Gastroesophageal sphincter (tissue), 4 donors: ENCODE data around the gene IMPDH2. TPM values are rescaled to one million over a fixed set of nuclear protein-coding genes. Genes with fewer than 3 reads are reported as not detected.
A peak's percentile ranks its signal among the peaks of the same experiment; 100 is the strongest.

Experiments used
- ATAC-seq: fragments of 150-250 bp; one replicate; pipeline ENCODE4 v1.9.1; 2016; ENCODE audit warnings: mild to moderate bottlenecking, moderate library complexity
- H3K27ac ChIP-seq, 4 donors: fragments of 200-600 bp; sonication (generic) in 3 of 4; 1 replicate in 3 of 4; 2 replicates in 1 of 4; pipeline ENCODE4 v1.5.1; 2016 to 2019
- H3K27me3 ChIP-seq: fragments of 200-600 bp; sonication (generic); one replicate; pipeline ENCODE4 v1.5.1; 2019
- H3K36me3 ChIP-seq, 2 donors: fragments of 200-600 bp; sonication (generic); one replicate each; pipeline ENCODE4 v1.5.1; 2019; ENCODE audit warnings: control low read depth in 1 of 2
- H3K4me1 ChIP-seq, 3 donors: fragments of 200-600 bp; sonication (generic); 1 replicate in 2 of 3; 2 replicates in 1 of 3; pipeline ENCODE4 v1.5.1; 2016 to 2019; ENCODE audit warnings: control low read depth in 2 of 3
- H3K4me3 ChIP-seq, 2 donors: fragments of 200-600 bp; sonication (generic); one replicate each; pipeline ENCODE4 v1.5.1; 2019; ENCODE audit warnings: mild to moderate bottlenecking in 1 of 2, moderate library complexity in 1 of 2
- H3K9me3 ChIP-seq, 3 donors: fragments of 200-600 bp; sonication (generic); one replicate each; pipeline ENCODE4 v1.5.1; 2017 to 2019; ENCODE audit warnings: control low read depth in 2 of 3
- EP300 ChIP-seq: sonication (generic); formaldehyde crosslinking; IDR thresholded peaks from one replicate; pipeline ENCODE4 v1.6.1; 2017; ENCODE audit warnings: antibody characterized with exemption, mild to moderate bottlenecking
- POLR2A ChIP-seq, 2 donors: fragments of 450-650 bp; IDR thresholded peaks; one replicate each; pipeline ENCODE4 v1.6.1; 2017; ENCODE audit warnings: antibody characterized with exemption in 2 of 2, mild to moderate bottlenecking in 2 of 2, moderate library complexity in 1 of 2
- POLR2AphosphoS5 ChIP-seq: sonication (generic); formaldehyde crosslinking; IDR thresholded peaks from one replicate; pipeline ENCODE4 v1.6.1; 2017; ENCODE audit warnings: antibody characterized with exemption
- WGBS, 2 donors: methylation state at CpG; one replicate each; pipeline ENCODE4 v1.1.5; 2018; ENCODE audit warnings: low coverage in 1 of 2; 5-methylcytosine and 5-hydroxymethylcytosine counted together
- total RNA-seq, 4 donors: library from RNA; depleted of rRNA; stranded (reverse); fragments of >200 nt; gene quantifications; one replicate each; pipeline ENCODE4 v1.1.0, GENCODE V29; 2016
- TF ChIP-seq, protein P1 (sequence below), 4 experiments: fragments of 200-600 bp in 2 of 4; fragments of 450-650 bp in 2 of 4; sonication (generic) in 1 of 4; IDR thresholded peaks; one replicate each; pipeline ENCODE4 v1.5.1; 2017 to 2019; ENCODE audit warnings: antibody characterized with exemption in 4 of 4, mild to moderate bottlenecking in 2 of 4, moderate library complexity in 2 of 4

IMPDH2 gene
- total RNA-seq, 4 donors from 2014 or later: 89.8 to 179 (median 118) TPM

DNA sequence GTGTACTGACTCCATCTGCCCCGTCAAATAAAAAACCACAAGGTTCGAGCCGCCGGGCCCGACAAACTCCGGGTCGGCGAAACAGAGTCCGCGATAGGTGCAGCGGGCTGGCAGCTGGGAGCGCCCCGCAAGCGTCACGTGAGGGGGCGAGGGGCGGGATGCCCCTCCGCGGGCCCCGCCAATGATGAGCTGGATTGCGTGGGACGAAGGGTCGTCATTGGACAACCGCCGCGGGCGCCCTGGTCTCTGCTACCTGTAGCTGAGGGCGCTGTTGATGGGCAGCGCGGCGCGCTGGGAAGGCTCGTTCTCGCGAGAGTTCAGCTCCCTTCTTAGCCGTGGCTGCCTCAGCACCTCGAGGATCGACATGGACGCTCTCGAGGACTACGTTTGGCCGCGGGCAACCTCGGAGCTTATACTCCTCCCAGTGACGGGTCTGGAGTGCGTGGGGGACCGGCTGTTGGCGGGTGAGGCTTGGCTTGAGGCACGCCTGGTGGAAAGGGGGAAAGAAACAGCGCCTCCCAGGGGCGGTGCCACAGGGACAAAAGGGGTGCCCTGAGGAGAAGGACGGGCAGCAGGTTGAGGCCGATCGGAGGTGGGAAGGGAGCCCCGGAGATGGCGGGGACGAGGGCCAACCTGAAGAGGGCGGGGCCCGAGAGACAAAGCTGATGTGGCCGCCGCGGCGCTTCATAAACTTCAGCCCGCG lies 22.0 kb downstream of the IMPDH2 start, which contains the start of gene WDR6:
TSS of gene WDR6 (plus strand) at position 324 of the 703 bp plus-strand sequence. CDS start at position 365, 41 bp downstream.
- peak; percentile 70 to 73 for TF ChIP-seq POLR2A (IDR thresholded peaks at IDR 0.05)
- peak; percentile 88 for TF ChIP-seq POLR2AphosphoS5
- no peak for TF ChIP-seq EP300
- TF ChIP-seq, protein P1, sequence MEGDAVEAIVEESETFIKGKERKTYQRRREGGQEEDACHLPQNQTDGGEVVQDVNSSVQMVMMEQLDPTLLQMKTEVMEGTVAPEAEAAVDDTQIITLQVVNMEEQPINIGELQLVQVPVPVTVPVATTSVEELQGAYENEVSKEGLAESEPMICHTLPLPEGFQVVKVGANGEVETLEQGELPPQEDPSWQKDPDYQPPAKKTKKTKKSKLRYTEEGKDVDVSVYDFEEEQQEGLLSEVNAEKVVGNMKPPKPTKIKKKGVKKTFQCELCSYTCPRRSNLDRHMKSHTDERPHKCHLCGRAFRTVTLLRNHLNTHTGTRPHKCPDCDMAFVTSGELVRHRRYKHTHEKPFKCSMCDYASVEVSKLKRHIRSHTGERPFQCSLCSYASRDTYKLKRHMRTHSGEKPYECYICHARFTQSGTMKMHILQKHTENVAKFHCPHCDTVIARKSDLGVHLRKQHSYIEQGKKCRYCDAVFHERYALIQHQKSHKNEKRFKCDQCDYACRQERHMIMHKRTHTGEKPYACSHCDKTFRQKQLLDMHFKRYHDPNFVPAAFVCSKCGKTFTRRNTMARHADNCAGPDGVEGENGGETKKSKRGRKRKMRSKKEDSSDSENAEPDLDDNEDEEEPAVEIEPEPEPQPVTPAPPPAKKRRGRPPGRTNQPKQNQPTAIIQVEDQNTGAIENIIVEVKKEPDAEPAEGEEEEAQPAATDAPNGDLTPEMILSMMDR (IDR thresholded peaks at IDR 0.05): peak in 3 of 4 experiments; percentile 41 to 66 (median 49)
- H3K36me3 ChIP-seq: peaks cover 0 to 35% of the 10 kb centered on the region in 2 donors
- H3K4me1 ChIP-seq: peaks cover 0 to 59% (median 9%) of the 10 kb centered on the region in 3 donors
- WGBS, 2 donors: 0% methylated on average over 2 to 5 of the region's 65 CpGs
- H3K27me3 ChIP-seq: no peaks in the 10 kb centered on the region
- ATAC-seq: peak; percentile 96
- peak within 1 kb of the TSS; percentile 84 to 98 (median 91) for H3K27ac ChIP-seq
- peak within 1 kb of the TSS; percentile 56 to 90 for H3K4me3 ChIP-seq
- no peaks in the 10 kb centered on the region for H3K9me3 ChIP-seq

DNA sequence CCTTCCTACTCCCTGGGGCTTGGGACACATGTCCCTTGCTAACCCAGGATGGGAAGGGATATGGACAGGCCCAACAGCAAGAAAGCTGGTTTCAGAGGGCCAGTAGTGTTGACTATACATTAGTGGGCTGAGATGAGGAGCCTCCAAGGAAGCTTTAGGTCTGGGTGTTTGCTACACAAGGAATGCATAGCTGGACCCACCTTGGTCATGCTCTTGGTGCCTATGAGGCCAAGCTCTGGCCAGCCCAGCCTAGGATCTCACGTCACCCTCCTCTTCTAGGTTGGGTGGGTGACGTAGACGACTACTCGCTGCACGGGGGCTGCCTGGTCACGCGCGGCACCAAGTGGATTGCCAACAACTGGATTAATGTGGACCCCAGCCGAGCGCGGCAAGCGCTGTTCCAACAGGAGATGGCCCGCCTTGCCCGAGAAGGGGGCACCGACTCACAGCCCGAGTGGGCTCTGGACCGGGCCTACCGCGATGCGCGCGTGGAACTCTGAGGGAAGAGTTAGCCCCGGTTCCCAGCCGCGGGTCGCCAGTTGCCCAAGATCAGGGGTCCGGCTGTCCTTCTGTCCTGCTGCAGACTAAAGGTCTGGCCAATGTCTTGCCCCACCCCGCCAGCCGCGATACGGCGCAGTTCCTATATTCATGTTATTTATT lies 22.7 kb downstream of the IMPDH2 start:
- peak; percentile 3 for TF ChIP-seq POLR2AphosphoS5
- TF ChIP-seq, protein P1 (IDR thresholded peaks at IDR 0.05): no peak
- WGBS, 2 donors: 0% methylated on average over 2 of the region's 32 CpGs; no CpG with 5 or more reads in 1 of the 2 donors
- Histone ChIP-seq H3K9me3 (no peaks in the 10 kb centered on the region), H3K4me3 (peak overlapping the region; percentile 56 to 90), H3K36me3 (peaks cover 0 to 35% of the 10 kb centered on the region in 2 donors), H3K4me1 (peaks cover 0 to 52% (median 9%) of the 10 kb centered on the region in 3 donors), H3K27ac (peak overlapping the region; percentile 84 to 98 (median 91)), H3K27me3 (no peaks in the 10 kb centered on the region)
- ATAC-seq: peak; percentile 1

DNA sequence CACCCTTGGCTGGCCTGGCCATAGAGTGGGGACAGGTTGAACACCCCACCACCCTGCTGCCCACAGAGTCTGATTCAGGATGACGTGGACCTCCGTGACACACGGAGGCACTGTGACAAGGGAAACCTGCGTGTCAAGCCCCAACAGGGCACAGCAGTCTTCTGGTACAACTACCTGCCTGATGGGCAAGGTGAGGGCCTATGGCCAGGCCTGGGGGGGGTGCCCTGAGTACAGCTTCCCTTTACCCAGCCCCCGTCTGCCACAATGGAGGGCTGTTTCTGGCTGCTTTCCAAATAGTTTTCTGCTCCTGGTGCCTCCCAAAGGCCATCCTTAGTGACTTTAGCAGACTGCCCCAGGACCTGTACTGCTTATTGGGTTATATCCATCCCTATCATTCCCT lies 23.2 kb downstream of the IMPDH2 start:
- Histone ChIP-seq H3K9me3 (no peaks in the 10 kb centered on the region), H3K4me1 (peaks cover 0 to 47% (median 9%) of the 10 kb centered on the region in 3 donors), H3K4me3 (peak overlapping the region in 1 of 2 donors; percentile 90), H3K27ac (peak overlapping the region in 3 of 4 donors; percentile 85 to 98 (median 97)), H3K36me3 (peaks cover 0 to 31% of the 10 kb centered on the region in 2 donors), H3K27me3 (no peaks in the 10 kb centered on the region)
- WGBS, 2 donors: 100% methylated on average over 1 of the region's 5 CpGs; no CpG with 5 or more reads in 1 of the 2 donors
- TF ChIP-seq EP300: no peak
- no peak for TF ChIP-seq POLR2AphosphoS5
- TF ChIP-seq, protein P1 (IDR thresholded peaks at IDR 0.05): no peak
- TF ChIP-seq POLR2A (IDR thresholded peaks at IDR 0.05): no peak
- no peak for ATAC-seq

DNA sequence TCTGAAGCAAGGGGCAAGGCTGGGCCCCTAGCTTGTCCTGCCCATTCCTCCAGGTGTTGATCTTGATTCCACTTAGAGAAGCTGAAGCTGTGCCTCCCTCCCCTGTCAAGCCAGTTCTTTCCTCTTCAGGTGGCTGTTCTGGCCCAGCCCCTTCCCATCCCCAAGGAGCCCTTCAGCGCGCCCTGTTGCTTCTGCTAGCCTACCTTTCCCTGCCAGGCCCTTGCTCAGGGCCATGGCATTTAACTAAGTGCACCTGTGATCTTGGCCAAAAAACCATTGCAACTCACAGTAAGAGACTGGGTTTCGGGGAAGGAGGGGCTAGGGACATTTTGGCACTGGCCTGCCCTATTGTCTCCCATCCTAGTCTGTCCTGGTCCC lies 23.9 kb downstream of the IMPDH2 start:
- Histone ChIP-seq H3K4me1 (peaks cover 0 to 41% (median 9%) of the 10 kb centered on the region in 3 donors), H3K9me3 (no peaks in the 10 kb centered on the region), H3K36me3 (peaks cover 0 to 30% of the 10 kb centered on the region in 2 donors), H3K27me3 (no peaks in the 10 kb centered on the region), H3K4me3 (no peak overlapping the region), H3K27ac (no peak overlapping the region)
- no peak for ATAC-seq
- no peak for TF ChIP-seq EP300
- TF ChIP-seq POLR2AphosphoS5: no peak
- TF ChIP-seq, protein P1 (IDR thresholded peaks at IDR 0.05): no peak
- no peak for TF ChIP-seq POLR2A (IDR thresholded peaks at IDR 0.05)
- 100% methylated on average over 2 of the region's 3 CpGs; no CpG with 5 or more reads in 1 of the 2 donors for WGBS, 2 donors
